Keratinocyte (primary cell): ENCODE results near the gene PRICKLE3. TPM values are rescaled to one million over a fixed set of nuclear protein-coding genes. Genes with fewer than 3 reads are reported as not detected.

Experiments used
- DNase-seq: peaks from one replicate; pipeline ENCODE4 v3.0.0-alpha.2; 2011; ENCODE audit warnings: low read depth, missing footprints, low spot score
- FAIRE-seq: peaks from 2 replicates; lab custom pipeline; 2011; peaks lifted over from hg19 to GRCh38; lab: Jason Lieb, UNC
- H2AFZ ChIP-seq: 2 replicates; pipeline ENCODE4 v1.6.0; 2012; ENCODE audit warnings: low read length, control low read depth, inconsistent platforms; ENCODE audit not compliant: control insufficient read depth
- H3K27ac ChIP-seq: 2 replicates; pipeline ENCODE4 v1.5.1; 2011; ENCODE audit warnings: low read length; ENCODE audit not compliant: control insufficient read depth, insufficient read depth
- H3K27me3 ChIP-seq: 3 replicates; pipeline ENCODE4 v1.6.0; 2011; ENCODE audit warnings: low read length; ENCODE audit not compliant: control insufficient read depth, insufficient read depth; ENCODE audit errors: extremely low read depth
- H3K36me3 ChIP-seq, 2 experiments: 2 replicates in 1 of 2; 3 replicates in 1 of 2; pipeline ENCODE4 v1.5.1; 2011; ENCODE audit warnings: low read length in 2 of 2, mild to moderate bottlenecking in 1 of 2; ENCODE audit not compliant: control insufficient read depth in 2 of 2, insufficient read depth in 2 of 2; ENCODE audit errors: extremely low read depth in 1 of 2
- H3K4me1 ChIP-seq: 3 replicates; pipeline ENCODE4 v1.5.1; 2011; ENCODE audit warnings: low read length; ENCODE audit not compliant: control insufficient read depth, insufficient read depth; ENCODE audit errors: extremely low read depth
- H3K4me2 ChIP-seq: 3 replicates; pipeline ENCODE4 v1.6.0; 2011; ENCODE audit warnings: low read depth, low read length; ENCODE audit not compliant: control insufficient read depth, insufficient read depth; ENCODE audit errors: extremely low read depth
- H3K4me3 ChIP-seq, 3 experiments: fragments of 200-600 bp in 1 of 3; sonication (generic) in 1 of 3; 2 replicates in 2 of 3; 3 replicates in 1 of 3; pipeline ENCODE4 v1.5.1; 2011 to 2016; ENCODE audit warnings: low read length in 3 of 3, mild to moderate bottlenecking in 3 of 3, control low read depth in 2 of 3, inconsistent platforms in 1 of 3, low read depth in 1 of 3, mixed read lengths in 1 of 3, mixed run types in 1 of 3, moderate library complexity in 1 of 3; ENCODE audit not compliant: control insufficient read depth in 2 of 3, insufficient read depth in 2 of 3; ENCODE audit errors: extremely low read depth in 1 of 3
- H3K79me2 ChIP-seq: 2 replicates; pipeline ENCODE4 v1.6.0; 2012; ENCODE audit warnings: low read length; ENCODE audit not compliant: control insufficient read depth, insufficient read depth
- H3K9ac ChIP-seq: 3 replicates; pipeline ENCODE4 v1.6.0; 2011; ENCODE audit warnings: low read length; ENCODE audit not compliant: control insufficient read depth, insufficient read depth; ENCODE audit errors: extremely low read depth
- H3K9me1 ChIP-seq: 3 replicates; pipeline ENCODE4 v1.6.0; 2011; ENCODE audit warnings: low read length; ENCODE audit not compliant: control insufficient read depth, insufficient read depth; ENCODE audit errors: extremely low read depth
- H3K9me3 ChIP-seq: 2 replicates; pipeline ENCODE4 v1.5.1; 2012; ENCODE audit warnings: low read depth, low read length; ENCODE audit not compliant: control insufficient read depth
- H4K20me1 ChIP-seq: 3 replicates; pipeline ENCODE4 v1.6.0; 2011; ENCODE audit warnings: low read length; ENCODE audit not compliant: control insufficient read depth, insufficient read depth; ENCODE audit errors: extremely low read depth
- EZH2 ChIP-seq: IDR thresholded peaks from one replicate; pipeline ENCODE4 v1.6.1; 2012; ENCODE audit warnings: inconsistent platforms, mild to moderate bottlenecking, low read length, moderate library complexity
- dilution Hi-C: fragments of 300-500 bp; cut with MboI; formaldehyde crosslinking; loops from one replicate; pipeline ENCODE4 v1.7.0; 2020; ENCODE audit warnings: low sequenced_read_pairs; ENCODE audit not compliant: extremely low pct_ligation_motif_present
- polyA plus RNA-seq, 5 experiments: library from polyadenylated mRNA; depleted of rRNA in 3 of 5; stranded (reverse) in 3 of 5; stranded (forward) in 1 of 5; unstranded in 1 of 5; fragments of >200 nt; gene quantifications; 1 replicate in 1 of 5; 2 replicates in 3 of 5; 3 replicates in 1 of 5; pipeline versions ENCODE4 v1.2.1 to v1.2.3, GENCODE V29; 2011 to 2012; ENCODE audit warnings: missing spikeins in 2 of 5, low read depth in 1 of 5, low replicate concordance in 1 of 5
- TF ChIP-seq, protein P1 (sequence below), 3 experiments: IDR thresholded peaks in 1 of 3; conservative IDR thresholded peaks in 1 of 3; optimal IDR thresholded peaks in 1 of 3; 2 replicates in 2 of 3; 3 replicates in 1 of 3; pipeline versions ENCODE3 to v1.5.1; 2011; ENCODE audit warnings: low read length in 3 of 3, mild to moderate bottlenecking in 3 of 3, moderate library complexity in 2 of 3, control low read depth in 1 of 3, inconsistent platforms in 1 of 3; ENCODE audit not compliant: insufficient read depth in 2 of 3; ENCODE audit errors: extremely low read depth in 1 of 3

PRICKLE3 gene
- polyA plus RNA-seq, 1 donor (not counting 4 experiments of a cell fraction or from before 2014, with no cell fraction given), result 8.7 TPM

GRCh38 chrX:49214996-49215526 is 28.9 kb upstream of the PRICKLE3 start:
- Histone ChIP-seq H3K9me1 (no peaks in the 10 kb centered on the region), H3K36me3 (no peaks in the 10 kb centered on the region), H3K9ac (no peak overlapping the region), H3K4me3 (no peak overlapping the region), H3K4me1 (no peaks in the 10 kb centered on the region), H3K9me3 (no peaks in the 10 kb centered on the region), H4K20me1 (no peaks in the 10 kb centered on the region), H2AFZ (no peak overlapping the region), H3K27ac (no peak overlapping the region), H3K79me2 (no peaks in the 10 kb centered on the region), H3K27me3 (no peaks in the 10 kb centered on the region), H3K4me2 (no peak overlapping the region)
- FAIRE-seq (no peak), DNase-seq (no peak)
- dilution Hi-C loops, result no loop called here
- TF ChIP-seq, protein P1, sequence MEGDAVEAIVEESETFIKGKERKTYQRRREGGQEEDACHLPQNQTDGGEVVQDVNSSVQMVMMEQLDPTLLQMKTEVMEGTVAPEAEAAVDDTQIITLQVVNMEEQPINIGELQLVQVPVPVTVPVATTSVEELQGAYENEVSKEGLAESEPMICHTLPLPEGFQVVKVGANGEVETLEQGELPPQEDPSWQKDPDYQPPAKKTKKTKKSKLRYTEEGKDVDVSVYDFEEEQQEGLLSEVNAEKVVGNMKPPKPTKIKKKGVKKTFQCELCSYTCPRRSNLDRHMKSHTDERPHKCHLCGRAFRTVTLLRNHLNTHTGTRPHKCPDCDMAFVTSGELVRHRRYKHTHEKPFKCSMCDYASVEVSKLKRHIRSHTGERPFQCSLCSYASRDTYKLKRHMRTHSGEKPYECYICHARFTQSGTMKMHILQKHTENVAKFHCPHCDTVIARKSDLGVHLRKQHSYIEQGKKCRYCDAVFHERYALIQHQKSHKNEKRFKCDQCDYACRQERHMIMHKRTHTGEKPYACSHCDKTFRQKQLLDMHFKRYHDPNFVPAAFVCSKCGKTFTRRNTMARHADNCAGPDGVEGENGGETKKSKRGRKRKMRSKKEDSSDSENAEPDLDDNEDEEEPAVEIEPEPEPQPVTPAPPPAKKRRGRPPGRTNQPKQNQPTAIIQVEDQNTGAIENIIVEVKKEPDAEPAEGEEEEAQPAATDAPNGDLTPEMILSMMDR (optimal IDR thresholded peaks at IDR 0.05 in 1 of 3, IDR thresholded peaks at IDR 0.05 in 1 of 3, conservative IDR thresholded peaks at IDR 0.05 in 1 of 3; ENCODE audit: extremely low read depth in 1 of 3, insufficient read depth in 2 of 3, low read length in 3 of 3), result no peak
- TF ChIP-seq EZH2, result no peak

GRCh38 chrX:49214416-49214815 is 28.2 kb upstream of the PRICKLE3 start:
- no peaks in the 10 kb centered on the region for H3K9me3 ChIP-seq
- dilution Hi-C loops, result no loop called here
- H3K4me3 ChIP-seq, result no peak overlapping the region
- H3K9ac ChIP-seq, result no peak overlapping the region
- H3K27me3 ChIP-seq, result no peaks in the 10 kb centered on the region
- no peak for FAIRE-seq
- H3K27ac ChIP-seq, result no peak overlapping the region
- no peak overlapping the region for H2AFZ ChIP-seq
- no peak for TF ChIP-seq EZH2
- TF ChIP-seq, protein P1 (optimal IDR thresholded peaks at IDR 0.05 in 1 of 3, IDR thresholded peaks at IDR 0.05 in 1 of 3, conservative IDR thresholded peaks at IDR 0.05 in 1 of 3; ENCODE audit: extremely low read depth in 1 of 3, insufficient read depth in 2 of 3, low read length in 3 of 3), result no peak
- H3K36me3 ChIP-seq, result no peaks in the 10 kb centered on the region
- DNase-seq, result no peak
- H3K9me1 ChIP-seq, result no peaks in the 10 kb centered on the region
- H3K79me2 ChIP-seq, result no peaks in the 10 kb centered on the region
- no peaks in the 10 kb centered on the region for H4K20me1 ChIP-seq
- H3K4me2 ChIP-seq, result no peak overlapping the region
- H3K4me1 ChIP-seq, result no peaks in the 10 kb centered on the region
